ENCODE results near the gene GNPNAT1.

Gene GNPNAT1

DNA sequence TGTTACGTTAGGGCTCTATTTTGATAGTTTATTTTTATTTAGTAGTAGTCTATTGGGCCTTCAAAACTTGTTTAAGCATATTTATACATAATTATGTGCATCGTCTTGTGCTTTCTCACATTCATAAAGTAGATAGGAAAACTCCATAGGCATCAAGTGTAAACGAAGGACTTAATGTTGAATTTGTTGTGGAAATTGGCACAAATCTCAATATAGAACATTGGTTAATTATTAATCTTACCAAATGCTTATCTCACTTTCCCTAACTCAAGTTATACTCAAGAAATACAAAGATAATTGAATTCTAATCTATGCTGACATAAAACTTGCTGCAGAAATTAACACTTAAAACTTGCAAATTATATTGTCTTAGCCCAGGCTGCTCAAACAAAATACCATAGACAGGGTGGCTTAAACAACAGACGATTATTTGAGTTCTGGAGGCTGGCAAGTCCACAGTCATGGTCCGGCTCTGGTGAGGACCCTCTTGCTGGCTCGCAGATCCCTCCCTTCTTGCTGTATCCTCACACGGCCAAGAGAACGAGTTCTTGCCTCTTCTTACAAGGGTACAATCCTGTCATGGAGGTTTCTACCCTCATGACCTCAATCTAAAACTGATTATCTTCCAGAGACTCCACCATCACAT, 42.6 kb downstream of the GNPNAT1 start:
- no peak overlapping the region for H3K4me3 ChIP-seq (replicated peaks; ENCODE audit: low read depth, low read length)
- no peaks in the 10 kb centered on the region for H3K27me3 ChIP-seq (replicated peaks; ENCODE audit: control insufficient read depth, insufficient read depth, low read length)
- TF ChIP-seq, protein P1, sequence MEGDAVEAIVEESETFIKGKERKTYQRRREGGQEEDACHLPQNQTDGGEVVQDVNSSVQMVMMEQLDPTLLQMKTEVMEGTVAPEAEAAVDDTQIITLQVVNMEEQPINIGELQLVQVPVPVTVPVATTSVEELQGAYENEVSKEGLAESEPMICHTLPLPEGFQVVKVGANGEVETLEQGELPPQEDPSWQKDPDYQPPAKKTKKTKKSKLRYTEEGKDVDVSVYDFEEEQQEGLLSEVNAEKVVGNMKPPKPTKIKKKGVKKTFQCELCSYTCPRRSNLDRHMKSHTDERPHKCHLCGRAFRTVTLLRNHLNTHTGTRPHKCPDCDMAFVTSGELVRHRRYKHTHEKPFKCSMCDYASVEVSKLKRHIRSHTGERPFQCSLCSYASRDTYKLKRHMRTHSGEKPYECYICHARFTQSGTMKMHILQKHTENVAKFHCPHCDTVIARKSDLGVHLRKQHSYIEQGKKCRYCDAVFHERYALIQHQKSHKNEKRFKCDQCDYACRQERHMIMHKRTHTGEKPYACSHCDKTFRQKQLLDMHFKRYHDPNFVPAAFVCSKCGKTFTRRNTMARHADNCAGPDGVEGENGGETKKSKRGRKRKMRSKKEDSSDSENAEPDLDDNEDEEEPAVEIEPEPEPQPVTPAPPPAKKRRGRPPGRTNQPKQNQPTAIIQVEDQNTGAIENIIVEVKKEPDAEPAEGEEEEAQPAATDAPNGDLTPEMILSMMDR (IDR thresholded peaks at IDR 0.05; ENCODE audit: insufficient read depth, low read length, poor library complexity, severe bottlenecking), result no peak
- H3K36me3 ChIP-seq (ENCODE audit: control insufficient read depth, insufficient read depth, low read length), result no peaks in the 10 kb centered on the region; the same call in 1 of the 2 replicates
- no peak for DNase-seq (ENCODE audit: extremely low read depth, insufficient read length)

GRCh38 chr14:52741865-52742264, 49.5 kb downstream of the GNPNAT1 start:
- H3K4me3 ChIP-seq (replicated peaks; ENCODE audit: low read depth, low read length), result no peak overlapping the region
- H3K36me3 ChIP-seq (ENCODE audit: control insufficient read depth, insufficient read depth, low read length), result no peaks in the 10 kb centered on the region; the same call in 1 of the 2 replicates
- TF ChIP-seq, protein P1 (IDR thresholded peaks at IDR 0.05; ENCODE audit: insufficient read depth, low read length, poor library complexity, severe bottlenecking), result no peak
- no peak for DNase-seq (ENCODE audit: extremely low read depth, insufficient read length)
- H3K27me3 ChIP-seq (replicated peaks; ENCODE audit: control insufficient read depth, insufficient read depth, low read length), result no peaks in the 10 kb centered on the region

GRCh38 chr14:52740751-52741150, 50.7 kb downstream of the GNPNAT1 start:
- TF ChIP-seq, protein P1 (IDR thresholded peaks at IDR 0.05; ENCODE audit: insufficient read depth, low read length, poor library complexity, severe bottlenecking), result no peak
- H3K36me3 ChIP-seq (ENCODE audit: control insufficient read depth, insufficient read depth, low read length), result no peaks in the 10 kb centered on the region; the same call in 1 of the 2 replicates
- no peaks in the 10 kb centered on the region for H3K27me3 ChIP-seq (replicated peaks; ENCODE audit: control insufficient read depth, insufficient read depth, low read length)
- no peak for DNase-seq (ENCODE audit: extremely low read depth, insufficient read length)
- H3K4me3 ChIP-seq (replicated peaks; ENCODE audit: low read depth, low read length), result no peak overlapping the region

DNA sequence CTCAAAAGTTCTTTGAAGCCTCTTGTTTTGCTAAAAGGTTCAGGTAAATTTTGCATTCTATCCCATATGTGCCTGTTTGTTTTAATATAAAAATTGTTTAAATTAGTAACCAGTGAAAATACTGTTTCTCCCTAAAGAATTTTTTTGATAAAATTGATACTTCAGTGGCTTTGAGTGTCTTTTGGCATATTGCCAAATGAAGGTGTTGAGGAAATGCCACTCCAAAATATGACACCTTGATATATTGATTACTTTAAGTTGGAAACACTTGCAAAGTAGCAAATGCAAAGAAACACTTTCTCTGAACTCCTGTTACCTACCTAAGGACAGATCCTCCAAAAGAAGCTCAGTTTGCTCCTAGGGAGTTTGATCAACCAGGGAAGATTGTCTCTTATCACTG, 53.0 kb downstream of the GNPNAT1 start:
- H3K4me3 ChIP-seq (replicated peaks; ENCODE audit: low read depth, low read length), result no peak overlapping the region
- no peak for DNase-seq (ENCODE audit: extremely low read depth, insufficient read length)
- H3K36me3 ChIP-seq (ENCODE audit: control insufficient read depth, insufficient read depth, low read length), result no peaks in the 10 kb centered on the region
- no peaks in the 10 kb centered on the region for H3K27me3 ChIP-seq (replicated peaks; ENCODE audit: control insufficient read depth, insufficient read depth, low read length)
- TF ChIP-seq, protein P1 (IDR thresholded peaks at IDR 0.05; ENCODE audit: insufficient read depth, low read length, poor library complexity, severe bottlenecking), result no peak

DNA sequence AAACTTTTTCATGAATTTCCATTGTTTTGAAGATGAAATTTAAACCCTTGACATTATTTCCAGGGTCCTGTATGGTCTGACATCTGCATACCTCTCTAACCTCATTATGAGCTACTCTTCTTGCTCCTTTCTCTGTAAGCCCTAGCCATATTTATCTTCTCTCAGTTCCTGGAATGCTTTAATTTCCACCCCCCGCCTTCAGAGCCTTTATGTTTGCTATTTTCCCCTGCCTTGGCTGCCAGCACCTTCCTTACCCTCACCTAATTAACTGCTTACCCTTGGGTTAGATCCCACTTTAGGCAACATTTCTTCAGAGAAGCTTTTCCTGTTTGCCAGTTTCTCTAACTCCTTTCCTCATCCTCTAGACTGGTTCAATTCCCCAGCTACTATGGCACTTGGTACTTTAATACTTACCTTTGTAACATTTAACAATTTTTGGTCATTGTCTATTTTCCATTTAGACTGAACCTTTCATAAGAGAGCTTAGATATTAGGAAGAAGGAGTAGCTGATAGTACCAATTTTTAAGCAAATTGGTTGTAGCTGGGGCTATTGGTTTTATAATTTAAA, 55.4 kb downstream of the GNPNAT1 start:
- DNase-seq (ENCODE audit: extremely low read depth, insufficient read length), result no peak
- TF ChIP-seq, protein P1 (IDR thresholded peaks at IDR 0.05; ENCODE audit: insufficient read depth, low read length, poor library complexity, severe bottlenecking), result no peak
- no peaks in the 10 kb centered on the region for H3K27me3 ChIP-seq (replicated peaks; ENCODE audit: control insufficient read depth, insufficient read depth, low read length)
- no peaks in the 10 kb centered on the region for H3K36me3 ChIP-seq (ENCODE audit: control insufficient read depth, insufficient read depth, low read length)
- H3K4me3 ChIP-seq (replicated peaks; ENCODE audit: low read depth, low read length), result no peak overlapping the region

All from GM06990 (cell line).